Tibial nerve (tissue), 4 donors: ENCODE measurements around the gene DLG5.

Experiments
- CTCF ChIP-seq, 5 experiments: fragments of 200-600 bp in 3 of 5; fragments of 450-650 bp in 2 of 5; sonication (generic) in 3 of 5; IDR thresholded peaks; one replicate each; pipeline ENCODE4 v1.5.1; 2016 to 2019; ENCODE audit warnings: antibody characterized with exemption in 5 of 5, mild to moderate bottlenecking in 3 of 5, moderate library complexity in 2 of 5
- EP300 ChIP-seq, 2 donors: sonication (generic); formaldehyde crosslinking; IDR thresholded peaks; one replicate each; pipeline ENCODE4 v1.6.1; 2017; ENCODE audit warnings: antibody characterized with exemption in 2 of 2, mild to moderate bottlenecking in 1 of 2
- POLR2A ChIP-seq, 2 donors: fragments of 450-650 bp; IDR thresholded peaks; one replicate each; pipeline ENCODE4 v1.6.1; 2017; ENCODE audit warnings: antibody characterized with exemption in 2 of 2, mild to moderate bottlenecking in 2 of 2, moderate library complexity in 2 of 2

- no peak for TF ChIP-seq POLR2A (IDR thresholded peaks at IDR 0.05)
- no peak for TF ChIP-seq CTCF (IDR thresholded peaks at IDR 0.05)
- TF ChIP-seq EP300 (IDR thresholded peaks at IDR 0.05), result no peak
These were observed 4.5 kb downstream of the DLG5 start for GRCh38 chr10:77922055-77922454.
